Measurements from ENCODE around the gene GPR65. TPM values are rescaled to one million over a fixed set of nuclear protein-coding genes. Genes with fewer than 3 reads are reported as not detected.

The GPR65 gene
- total and polyA plus RNA-seq, 4 donors = 0.29 to 2.0 (median 0.79) TPM

- Histone ChIP-seq H3K4me1 (ENCODE audit: control insufficient read depth, insufficient read depth, low read length) (no peaks in the 10 kb centered on the region), H3K27me3 (ENCODE audit: control insufficient read depth, insufficient read depth, low read length) (no peaks in the 10 kb centered on the region), H3K27ac (ENCODE audit: low read depth, low read length) (no peak overlapping the region), H3K4me3 (ENCODE audit: low read depth, low read length) (no peak overlapping the region), H3K36me3 (ENCODE audit: control insufficient read depth, insufficient read depth, low read length) (no peaks in the 10 kb centered on the region), H3K9me3 (ENCODE audit: control insufficient read depth, insufficient read depth, low read length) (no peaks in the 10 kb centered on the region)
- 77% methylated on average over 2 of the region's 3 CpGs for WGBS (ENCODE audit: insufficient coverage)
- DNase-seq (ENCODE audit: low read depth in 4 of 6, low spot score in 6 of 6) = no peak
Measured at GRCh38 chr14:88045705-88046104, 40.8 kb downstream of the GPR65 start.

GRCh38 chr14:88048351-88048750 lies 43.4 kb downstream of the GPR65 start:
- Histone ChIP-seq H3K27me3 (ENCODE audit: control insufficient read depth, insufficient read depth, low read length) (no peaks in the 10 kb centered on the region), H3K27ac (ENCODE audit: low read depth, low read length) (no peak overlapping the region), H3K4me3 (ENCODE audit: low read depth, low read length) (no peak overlapping the region), H3K9me3 (ENCODE audit: control insufficient read depth, insufficient read depth, low read length) (no peaks in the 10 kb centered on the region), H3K4me1 (ENCODE audit: control insufficient read depth, insufficient read depth, low read length) (no peaks in the 10 kb centered on the region), H3K36me3 (ENCODE audit: control insufficient read depth, insufficient read depth, low read length) (no peaks in the 10 kb centered on the region)
- DNase-seq (ENCODE audit: low read depth in 4 of 6, low spot score in 6 of 6) = no peak
- no CpG with 5 or more reads among the region's 1 CpG for WGBS (ENCODE audit: insufficient coverage)

- no peaks in the 10 kb centered on the region for H3K27me3 ChIP-seq (ENCODE audit: control insufficient read depth, insufficient read depth, low read length)
- no peaks in the 10 kb centered on the region for H3K36me3 ChIP-seq (ENCODE audit: control insufficient read depth, insufficient read depth, low read length)
- DNase-seq (ENCODE audit: low read depth in 4 of 6, low spot score in 6 of 6) = no peak
- WGBS (ENCODE audit: insufficient coverage) = no CpG with 5 or more reads among the region's 1 CpG
- no peaks in the 10 kb centered on the region for H3K4me1 ChIP-seq (ENCODE audit: control insufficient read depth, insufficient read depth, low read length)
- no peaks in the 10 kb centered on the region for H3K9me3 ChIP-seq (ENCODE audit: control insufficient read depth, insufficient read depth, low read length)
- no peak overlapping the region for H3K4me3 ChIP-seq (ENCODE audit: low read depth, low read length)
- no peak overlapping the region for H3K27ac ChIP-seq (ENCODE audit: low read depth, low read length)
Measured at GRCh38 chr14:88049266-88049665, 44.3 kb downstream of the GPR65 start.

- Histone ChIP-seq H3K27me3 (ENCODE audit: control insufficient read depth, insufficient read depth, low read length) (no peaks in the 10 kb centered on the region), H3K36me3 (ENCODE audit: control insufficient read depth, insufficient read depth, low read length) (no peaks in the 10 kb centered on the region), H3K27ac (ENCODE audit: low read depth, low read length) (no peak overlapping the region), H3K9me3 (ENCODE audit: control insufficient read depth, insufficient read depth, low read length) (no peaks in the 10 kb centered on the region), H3K4me3 (ENCODE audit: low read depth, low read length) (no peak overlapping the region), H3K4me1 (ENCODE audit: control insufficient read depth, insufficient read depth, low read length) (no peaks in the 10 kb centered on the region)
- WGBS (ENCODE audit: insufficient coverage) = no CpG with 5 or more reads among the region's 2 CpGs
- no peak for DNase-seq (ENCODE audit: low read depth in 4 of 6, low spot score in 6 of 6)
Measured at GRCh38 chr14:88049936-88050335, 45.0 kb downstream of the GPR65 start.

GRCh38 chr14:88060576-88060975 lies 55.6 kb downstream of the GPR65 start:
- no CpG with 5 or more reads among the region's 3 CpGs for WGBS (ENCODE audit: insufficient coverage)
- no peaks in the 10 kb centered on the region for H3K36me3 ChIP-seq (ENCODE audit: control insufficient read depth, insufficient read depth, low read length)
- H3K4me3 ChIP-seq (ENCODE audit: low read depth, low read length) = no peak overlapping the region
- H3K9me3 ChIP-seq (ENCODE audit: control insufficient read depth, insufficient read depth, low read length) = no peaks in the 10 kb centered on the region
- H3K27me3 ChIP-seq (ENCODE audit: control insufficient read depth, insufficient read depth, low read length) = no peaks in the 10 kb centered on the region
- H3K27ac ChIP-seq (ENCODE audit: low read depth, low read length) = no peak overlapping the region
- no peak for DNase-seq (ENCODE audit: low read depth in 4 of 6, low spot score in 6 of 6)
- no peaks in the 10 kb centered on the region for H3K4me1 ChIP-seq (ENCODE audit: control insufficient read depth, insufficient read depth, low read length)

- Histone ChIP-seq H3K4me1 (ENCODE audit: control insufficient read depth, insufficient read depth, low read length) (no peaks in the 10 kb centered on the region), H3K36me3 (ENCODE audit: control insufficient read depth, insufficient read depth, low read length) (no peaks in the 10 kb centered on the region), H3K9me3 (ENCODE audit: control insufficient read depth, insufficient read depth, low read length) (no peaks in the 10 kb centered on the region), H3K27ac (ENCODE audit: low read depth, low read length) (no peak overlapping the region), H3K4me3 (ENCODE audit: low read depth, low read length) (no peak overlapping the region), H3K27me3 (ENCODE audit: control insufficient read depth, insufficient read depth, low read length) (no peaks in the 10 kb centered on the region)
- WGBS (ENCODE audit: insufficient coverage) = 100% methylated on average over 2 of the region's 2 CpGs
- DNase-seq (ENCODE audit: low read depth in 4 of 6, low spot score in 6 of 6) = no peak
Measured at GRCh38 chr14:88063811-88064210, 58.9 kb downstream of the GPR65 start.

Small RNAs within 50 kb of the gene (small RNA-seq; reads per million reads assigned to genes)
- gene RNU6-835P (ENCODE audit: low replicate concordance) = not detected

Other genes with a start within 250 kb of the GPR65 start
- 10 to 100 TPM; 35.6 to 53.2 TPM for gene GALC, start 12.0 kb upstream of the GPR65 start, total RNA-seq
- 10 to 100 TPM; 26.9 to 41.9 TPM for gene GALC, start 12.0 kb upstream of the GPR65 start, polyA plus RNA-seq (ENCODE audit: insufficient read length in 2 of 2)

Measured in spinal cord (tissue), 10 donors.